HG03565 (cell line): ENCODE data around the gene CALR.
"Not testable (repeated sequence)": the region's sequence is repeated elsewhere in the genome, so short reads cannot be mapped to it uniquely, and the experiment has no call there.

Experiments used
- ATAC-seq: cut with Tn5 transposase; IDR thresholded peaks from one replicate; pipeline ENCODE4 v1.9.1; 2021; ENCODE audit warnings: mild to moderate bottlenecking, moderate library complexity; ENCODE audit not compliant: unreplicated experiment

The CALR gene

GRCh38 chr19:12952488-12953137, 14.2 kb downstream of the CALR start:
- ATAC-seq: no peak

GRCh38 chr19:12953138-12953798, 14.9 kb downstream of the CALR start:
- ATAC-seq: no peak

- no peak for ATAC-seq
These were observed 15.6 kb downstream of the CALR start for GRCh38 chr19:12953799-12954611.

GRCh38 chr19:12954612-12954962, 16.2 kb downstream of the CALR start:
- ATAC-seq: no peak

- ATAC-seq: not testable (repeated sequence)
These were observed 17.2 kb downstream of the CALR start for GRCh38 chr19:12955575-12955974.

- no peak for ATAC-seq
These were observed 17.6 kb downstream of the CALR start for GRCh38 chr19:12955996-12956395.

- peak; percentile 63 for ATAC-seq
These were observed 18.3 kb downstream of the CALR start, which contains the start of gene GADD45GIP1 for GRCh38 chr19:12956446-12957388. Gene GADD45GIP1, minus strand, starts transcription at chr19:12957223. Its CDS starts 11 bp downstream, at chr19:12957212.

- ATAC-seq: not testable (repeated sequence)
These were observed 19.1 kb downstream of the CALR start for GRCh38 chr19:12957389-12957952.

- ATAC-seq: no peak
These were observed 21.1 kb downstream of the CALR start for GRCh38 chr19:12959481-12959880.

- no peak for ATAC-seq
These were observed 26.8 kb downstream of the CALR start for GRCh38 chr19:12965017-12965811.

GRCh38 chr19:12965812-12966135, 27.4 kb downstream of the CALR start:
- ATAC-seq: no peak

GRCh38 chr19:12967907-12968306, 29.5 kb downstream of the CALR start:
- no peak for ATAC-seq

- no peak for ATAC-seq
These were observed 31.0 kb downstream of the CALR start, which contains the start of gene DAND5 for GRCh38 chr19:12969292-12969988. Gene DAND5, plus strand, starts transcription at chr19:12969576. Its CDS starts 85 bp downstream, at chr19:12969661.

- ATAC-seq: no peak
These were observed 31.8 kb downstream of the CALR start for GRCh38 chr19:12970070-12970820.

- ATAC-seq: no peak
These were observed 34.8 kb downstream of the CALR start for GRCh38 chr19:12973236-12973635.

GRCh38 chr19:12974301-12975220, 36.2 kb downstream of the CALR start:
- ATAC-seq: no peak

- no peak for ATAC-seq
These were observed 36.9 kb downstream of the CALR start for GRCh38 chr19:12975221-12975741.
